ENCODE measurements around the gene OR6S1.
A peak's percentile ranks its signal among the peaks of the same experiment; 100 is the strongest.
"Not testable (repeated sequence)": the region's sequence is repeated elsewhere in the genome, so short reads cannot be mapped to it uniquely, and the experiment has no call there.

Gene OR6S1

GRCh38 chr14:20657216-20658211 lies 16.0 kb upstream of the OR6S1 start:
- no peak overlapping the region for H3K4me3 ChIP-seq
- H3K27me3 ChIP-seq, result peaks cover 40% of the 10 kb centered on the region

GRCh38 chr14:20656274-20656673 lies 14.8 kb upstream of the OR6S1 start:
- Histone ChIP-seq H3K27ac (no peak overlapping the region), H3K36me3 (no peaks in the 10 kb centered on the region), H3K4me3 (no peak overlapping the region), H3K9me3 (no peaks in the 10 kb centered on the region), H3K4me1 (peaks cover 11% of the 10 kb centered on the region), H4K20me1 (no peaks in the 10 kb centered on the region), H3K9ac (no peak overlapping the region), H3K4me2 (peak overlapping the region; percentile 60), H3K27me3 (peaks cover 28% of the 10 kb centered on the region)
- no peak for TF ChIP-seq Cebpa-rat (IDR thresholded peaks at IDR 0.05)

More at GRCh38 chr14:20657216-20658211, 16.0 kb upstream of the OR6S1 start:
- H3K27ac ChIP-seq, result no peak overlapping the region
- no peak for TF ChIP-seq Cebpa-rat (IDR thresholded peaks at IDR 0.05)
- no peaks in the 10 kb centered on the region for H3K9me3 ChIP-seq
- H3K9ac ChIP-seq, result no peak overlapping the region
- H4K20me1 ChIP-seq, result no peaks in the 10 kb centered on the region
- no peaks in the 10 kb centered on the region for H3K36me3 ChIP-seq
- H3K4me2 ChIP-seq, result no peak overlapping the region
- peaks cover 20% of the 10 kb centered on the region for H3K4me1 ChIP-seq

GRCh38 chr14:20655851-20656250 lies 14.4 kb upstream of the OR6S1 start:
- peak overlapping the region; percentile 60 for H3K4me2 ChIP-seq

GRCh38 chr14:20652996-20653975 lies 11.8 kb upstream of the OR6S1 start:
- H3K9me3 ChIP-seq, result no peaks in the 10 kb centered on the region
- no peak overlapping the region for H3K9ac ChIP-seq
- no peak overlapping the region for H3K4me3 ChIP-seq
- H3K4me2 ChIP-seq, result no peak overlapping the region
- H3K36me3 ChIP-seq, result no peaks in the 10 kb centered on the region
- H3K27me3 ChIP-seq, result peaks cover 28% of the 10 kb centered on the region
- H4K20me1 ChIP-seq, result no peaks in the 10 kb centered on the region
- H3K4me1 ChIP-seq, result peaks cover 11% of the 10 kb centered on the region
- H3K27ac ChIP-seq, result no peak overlapping the region
- no peak for TF ChIP-seq Cebpa-rat (IDR thresholded peaks at IDR 0.05)

More at GRCh38 chr14:20655851-20656250, 14.4 kb upstream of the OR6S1 start:
- H3K27ac ChIP-seq, result no peak overlapping the region
- H3K9ac ChIP-seq, result no peak overlapping the region
- H3K4me3 ChIP-seq, result no peak overlapping the region
- no peak for TF ChIP-seq Cebpa-rat (IDR thresholded peaks at IDR 0.05)
- H3K36me3 ChIP-seq, result no peaks in the 10 kb centered on the region
- peaks cover 11% of the 10 kb centered on the region for H3K4me1 ChIP-seq
- no peaks in the 10 kb centered on the region for H3K9me3 ChIP-seq
- H3K27me3 ChIP-seq, result peaks cover 28% of the 10 kb centered on the region
- no peaks in the 10 kb centered on the region for H4K20me1 ChIP-seq

GRCh38 chr14:20645481-20645880 lies 4.0 kb upstream of the OR6S1 start:
- H3K4me2 ChIP-seq, result no peak overlapping the region
- no peaks in the 10 kb centered on the region for H4K20me1 ChIP-seq
- no peak overlapping the region for H3K27ac ChIP-seq
- no peak overlapping the region for H3K4me3 ChIP-seq
- no peaks in the 10 kb centered on the region for H3K9me3 ChIP-seq
- no peaks in the 10 kb centered on the region; the same call in 1 of the 2 replicates for H3K27me3 ChIP-seq
- H3K36me3 ChIP-seq, result no peaks in the 10 kb centered on the region
- TF ChIP-seq Cebpa-rat (IDR thresholded peaks at IDR 0.05), result no peak
- H3K4me1 ChIP-seq, result no peaks in the 10 kb centered on the region
- H3K9ac ChIP-seq, result no peak overlapping the region

GRCh38 chr14:20644520-20644919 lies 3.0 kb upstream of the OR6S1 start:
- no peak overlapping the region for H3K9ac ChIP-seq
- H4K20me1 ChIP-seq, result no peaks in the 10 kb centered on the region
- H3K4me2 ChIP-seq, result no peak overlapping the region
- H3K27ac ChIP-seq, result no peak overlapping the region
- no peaks in the 10 kb centered on the region for H3K9me3 ChIP-seq
- H3K27me3 ChIP-seq, result no peaks in the 10 kb centered on the region; the same call in 1 of the 2 replicates
- no peaks in the 10 kb centered on the region for H3K36me3 ChIP-seq
- TF ChIP-seq Cebpa-rat (IDR thresholded peaks at IDR 0.05), result no peak
- no peak overlapping the region for H3K4me3 ChIP-seq
- H3K4me1 ChIP-seq, result no peaks in the 10 kb centered on the region

GRCh38 chr14:20642755-20643154 lies 1.3 kb upstream of the OR6S1 start:
- not testable (repeated sequence) for H3K4me3 ChIP-seq, H3K36me3 ChIP-seq, H3K27me3 ChIP-seq

GRCh38 chr14:20642182-20642581 lies 691 bp upstream of the OR6S1 start:
- no peaks in the 10 kb centered on the region for H3K36me3 ChIP-seq
- no peaks in the 10 kb centered on the region for H4K20me1 ChIP-seq
- H3K4me1 ChIP-seq, result no peaks in the 10 kb centered on the region
- H3K9ac ChIP-seq, result no peak overlapping the region
- no peak overlapping the region for H3K4me2 ChIP-seq
- no peaks in the 10 kb centered on the region; the same call in 1 of the 2 replicates for H3K27me3 ChIP-seq
- H3K27ac ChIP-seq, result no peak overlapping the region
- TF ChIP-seq Cebpa-rat (IDR thresholded peaks at IDR 0.05), result no peak
- H3K4me3 ChIP-seq, result no peak overlapping the region
- no peaks in the 10 kb centered on the region for H3K9me3 ChIP-seq

More at GRCh38 chr14:20642755-20643154, 1.3 kb upstream of the OR6S1 start:
- not testable (repeated sequence) for H4K20me1 ChIP-seq, H3K4me1 ChIP-seq, H3K4me2 ChIP-seq, H3K9ac ChIP-seq, H3K27ac ChIP-seq, H3K9me3 ChIP-seq

- H3K9ac ChIP-seq, result no peak overlapping the region
- peaks cover 23% of the 10 kb centered on the region for H3K4me1 ChIP-seq
- H3K27ac ChIP-seq, result no peak overlapping the region
- H3K4me3 ChIP-seq, result peak overlapping the region; percentile 58
- no peaks in the 10 kb centered on the region for H3K36me3 ChIP-seq
- H4K20me1 ChIP-seq, result peaks cover 20% of the 10 kb centered on the region; the same call in 1 of the 2 replicates
- H3K4me2 ChIP-seq, result peak overlapping the region; percentile 81
- no peak for TF ChIP-seq Cebpa-rat (IDR thresholded peaks at IDR 0.05)
- H3K9me3 ChIP-seq, result peaks cover 29% of the 10 kb centered on the region
- H3K27me3 ChIP-seq, result peaks cover 66% of the 10 kb centered on the region
Observed at GRCh38 chr14:20632831-20633691, 8.4 kb downstream of the OR6S1 start.
